SK-N-SH (cell line): Measurements from ENCODE around the gene FAM204A. TPM values are rescaled to one million over a fixed set of nuclear protein-coding genes. Genes with fewer than 3 reads are reported as not detected.

Source experiments
- CTCF ChIA-PET: fragments of 300-600, 350-600 bp; formaldehyde crosslinking; extraction: SDS; loops from one replicate; lab custom pipeline; 2021; lab: Yijun Ruan, JAX
- POLR2A ChIA-PET: fragments of 350-600 bp; sonication (Branson Sonifier 250); formaldehyde crosslinking; extraction: SDS; loops from one replicate; lab custom pipeline; 2020; ENCODE audit warnings: antibody characterized with exemption, inconsistent platforms; lab: Yijun Ruan, JAX
- DNase-seq: peaks from one replicate; pipeline ENCODE4 v3.0.0; 2012
- H2AFZ ChIP-seq: fragments of 200-600 bp; sonication (generic); 2 replicates; pipeline ENCODE4 v1.8.1; 2016; ENCODE audit warnings: antibody characterized with exemption, mild to moderate bottlenecking, low read depth
- H3F3A ChIP-seq: fragments of 200-600 bp; sonication (generic); replicated peaks from 2 replicates; pipeline ENCODE3; 2016; ENCODE audit warnings: antibody characterized with exemption, mild to moderate bottlenecking; ENCODE audit not compliant: insufficient read depth
- H3K27ac ChIP-seq, 2 experiments: fragments of 200-500 bp in 1 of 2; fragments of 200-600 bp in 1 of 2; sonication (Bioruptor generic) in 1 of 2; sonication (generic), shearing (Covaris generic) in 1 of 2; 2 replicates each; pipeline versions ENCODE4 v1.5.1 to v1.6.1; 2014 to 2016; ENCODE audit warnings: low read depth in 2 of 2, inconsistent platforms in 1 of 2, low read length in 1 of 2, mild to moderate bottlenecking in 1 of 2, mixed read lengths in 1 of 2
- H3K27me3 ChIP-seq: fragments of 200-600 bp; sonication (generic), shearing (Covaris generic); 2 replicates; pipeline ENCODE4 v1.6.1; 2016; ENCODE audit warnings: mixed run types; ENCODE audit not compliant: insufficient read depth
- H3K36me3 ChIP-seq, 2 experiments: fragments of 200-500 bp in 1 of 2; fragments of 200-600 bp in 1 of 2; sonication (Bioruptor generic) in 1 of 2; sonication (generic) in 1 of 2; replicated peaks in 1 of 2; 2 replicates each; pipeline versions ENCODE3 to v1.5.1; 2014 to 2016; ENCODE audit warnings: low read length in 1 of 2, mild to moderate bottlenecking in 1 of 2; ENCODE audit not compliant: insufficient read depth in 2 of 2, control insufficient read depth in 1 of 2
- H3K4me1 ChIP-seq, 2 experiments: fragments of 200-500 bp in 1 of 2; fragments of 200-600 bp in 1 of 2; sonication (Bioruptor generic) in 1 of 2; sonication (generic), shearing (Covaris generic) in 1 of 2; 2 replicates each; pipeline versions ENCODE4 v1.5.1 to v1.6.1; 2014 to 2016; ENCODE audit warnings: low read depth in 1 of 2, low read length in 1 of 2, mixed run types in 1 of 2; ENCODE audit not compliant: insufficient read depth in 2 of 2, control insufficient read depth in 1 of 2
- H3K4me2 ChIP-seq: fragments of 200-600 bp; sonication (generic), shearing (Covaris generic); 2 replicates; pipeline ENCODE4 v1.6.1; 2017; ENCODE audit warnings: mixed run types
- H3K4me3 ChIP-seq, 2 experiments: fragments of 200-500 bp in 1 of 2; fragments of 200-600 bp in 1 of 2; sonication (Bioruptor generic) in 1 of 2; sonication (generic), shearing (Covaris generic) in 1 of 2; 2 replicates each; pipeline versions ENCODE4 v1.5.1 to v1.8.1; 2014 to 2016; ENCODE audit warnings: low read depth in 2 of 2, inconsistent platforms in 1 of 2, low read length in 1 of 2, mild to moderate bottlenecking in 1 of 2, mixed read lengths in 1 of 2, moderate library complexity in 1 of 2
- H3K79me2 ChIP-seq: fragments of 200-600 bp; sonication (generic); 2 replicates; pipeline ENCODE4 v1.8.1; 2017; ENCODE audit warnings: mild to moderate bottlenecking; ENCODE audit not compliant: insufficient read depth
- H3K9ac ChIP-seq: fragments of 200-600 bp; sonication (generic); 2 replicates; pipeline ENCODE4 v1.6.1; 2017; ENCODE audit warnings: mixed run types
- H3K9me2 ChIP-seq: fragments of 200-600 bp; sonication (generic); 2 replicates; pipeline ENCODE4 v1.6.1; 2017; ENCODE audit warnings: mixed run types
- H3K9me3 ChIP-seq: fragments of 200-600 bp; sonication (generic); 2 replicates; pipeline ENCODE4 v1.6.1; 2017; ENCODE audit warnings: mixed run types, mild to moderate bottlenecking, moderate library complexity
- H4K20me1 ChIP-seq: fragments of 200-600 bp; sonication (generic); 2 replicates; pipeline ENCODE4 v1.6.1; 2017; ENCODE audit warnings: mild to moderate bottlenecking, mixed run types; ENCODE audit not compliant: insufficient read depth
- CHD2 ChIP-seq: fragments of 150-350 bp; IDR thresholded peaks from 2 replicates; pipeline ENCODE4 v1.6.1; 2018; ENCODE audit warnings: low read length; ENCODE audit not compliant: partially characterized antibody
- CTCF ChIP-seq: fragments of 200-600 bp; sonication (generic); IDR thresholded peaks from 2 replicates; pipeline ENCODE4 v1.6.1; 2017; ENCODE audit warnings: antibody characterized with exemption, mild to moderate bottlenecking, moderate library complexity
- FOSL2 ChIP-seq: IDR thresholded peaks from 2 replicates; pipeline ENCODE4 v1.4.0; 2012; ENCODE audit warnings: low read depth, mild to moderate bottlenecking, moderate library complexity, borderline replicate concordance
- GATA2 ChIP-seq: sonication (generic); formaldehyde crosslinking; IDR thresholded peaks from 2 replicates; pipeline ENCODE4 v1.5.0; 2020; ENCODE audit warnings: mild to moderate bottlenecking, missing genetic modification reagents
- IRF3 ChIP-seq: fragments of 150-350 bp; IDR thresholded peaks from 2 replicates; pipeline ENCODE4 v1.6.1; 2016; ENCODE audit warnings: mild to moderate bottlenecking, low read depth, low read length
- NFIC ChIP-seq: IDR thresholded peaks from 2 replicates; pipeline ENCODE4 v1.4.0; 2012; ENCODE audit warnings: borderline replicate concordance
- PBX3 ChIP-seq: IDR thresholded peaks from 2 replicates; pipeline ENCODE4; 2012
- POLR2AphosphoS5 ChIP-seq: IDR thresholded peaks from 2 replicates; pipeline ENCODE4 v1.6.1; 2012; ENCODE audit warnings: low read depth, low read length
- RAD21 ChIP-seq: IDR thresholded peaks from 2 replicates; pipeline ENCODE4 v1.6.1; 2012; ENCODE audit warnings: mild to moderate bottlenecking, low read length
- RCOR1 ChIP-seq: fragments of 150-350 bp; IDR thresholded peaks from 2 replicates; pipeline ENCODE4 v1.6.1; 2017; ENCODE audit warnings: antibody characterized with exemption, low read length
- REST ChIP-seq: IDR thresholded peaks from 2 replicates; pipeline ENCODE4 v1.6.1; 2012; ENCODE audit warnings: mild to moderate bottlenecking, low read depth, low read length, moderate library complexity
- RFX5 ChIP-seq: IDR thresholded peaks from 2 replicates; pipeline ENCODE4 v1.6.1; 2012; ENCODE audit warnings: mild to moderate bottlenecking, improper control_type of control experiment, low read length
- SIN3A ChIP-seq: IDR thresholded peaks from 2 replicates; pipeline ENCODE4 v1.6.1; 2012; ENCODE audit warnings: low read depth, mild to moderate bottlenecking, low read length, moderate library complexity, borderline replicate concordance
- SMC3 ChIP-seq: IDR thresholded peaks from 2 replicates; pipeline ENCODE4 v1.6.1; 2012; ENCODE audit warnings: low read depth, low read length, improper control_type of control experiment
- TAF1 ChIP-seq: IDR thresholded peaks from 2 replicates; pipeline ENCODE4 v1.6.1; 2012; ENCODE audit warnings: low read depth, mild to moderate bottlenecking, low read length, moderate library complexity, borderline replicate concordance
- TCF12 ChIP-seq: IDR thresholded peaks from 2 replicates; pipeline ENCODE4 v1.4.0; 2012
- USF1 ChIP-seq: IDR thresholded peaks from 2 replicates; pipeline ENCODE4 v1.4.0; 2012; ENCODE audit warnings: low read depth, borderline replicate concordance
- USF2 ChIP-seq: fragments of 150-350 bp; IDR thresholded peaks from 2 replicates; pipeline ENCODE4 v1.6.1; 2017; ENCODE audit warnings: antibody characterized with exemption, low read length, low read depth, borderline replicate concordance
- WGBS: methylation state at CpG from one replicate; pipeline ENCODE4 v1.1.6; 2017; ENCODE audit warnings: low lambda C conversion rate; 5-methylcytosine and 5-hydroxymethylcytosine counted together
- polyA plus RNA-seq, 3 experiments: library from polyadenylated mRNA; depleted of rRNA; stranded (reverse); fragments of >200 nt; gene quantifications; 2 replicates each; pipeline ENCODE4 v1.2.3, GENCODE V29; 2012

FAM204A gene
- polyA plus RNA-seq, 1 of the 3 experiments (the other 2 are of a cell fraction) = 10.8 TPM

GRCh38 chr10:118308664-118309063 lies 33.5 kb downstream of the FAM204A start:
- Histone ChIP-seq H3K9ac (no peak overlapping the region), H2AFZ (no peak overlapping the region), H3K9me2 (no peaks in the 10 kb centered on the region), H3K79me2 (no peaks in the 10 kb centered on the region), H3K27me3 (no peaks in the 10 kb centered on the region), H3K27ac (no peak overlapping the region), H3K4me2 (no peak overlapping the region), H3K4me3 (no peak overlapping the region), H3K9me3 (no peaks in the 10 kb centered on the region), H4K20me1 (no peaks in the 10 kb centered on the region), H3F3A (no peaks in the 10 kb centered on the region), H3K4me1 (peaks cover 10 to 23% of the 10 kb centered on the region in 2 experiments), H3K36me3 (peaks cover 45 to 58% of the 10 kb centered on the region in 2 experiments)
- no peak for TF ChIP-seq TAF1
- TF ChIP-seq RAD21 = 0 out of 2 replicates have a peak, but pooled peaks have one; percentile 4
- DNase-seq = no peak
- WGBS = 91% methylated on average over 6 of the region's 6 CpGs
- ChIA-PET POLR2A (no interaction called here), CTCF (interaction anchor here (0.6 kb wide), 1 partner anchor 119 kb away, joined by 3 read pairs; no protein-coding TSS in a partner anchor)

GRCh38 chr10:118307859-118308258 lies 34.3 kb downstream of the FAM204A start:
- no peak overlapping the region for H2AFZ ChIP-seq
- H3K27me3 ChIP-seq = no peaks in the 10 kb centered on the region
- no peak overlapping the region for H3K4me2 ChIP-seq
- 58% methylated on average over 4 of the region's 4 CpGs for WGBS
- no peak overlapping the region for H3K9ac ChIP-seq
- ChIA-PET CTCF (interaction anchor here (0.6 to 3.0 kb wide), 2 partner anchors 13 to 120 kb away, joined by 3 to 16 read pairs; no protein-coding TSS in a partner anchor), POLR2A (no interaction called here)
- DNase-seq = no peak
- no peak overlapping the region for H3K27ac ChIP-seq
- H4K20me1 ChIP-seq = no peaks in the 10 kb centered on the region
- no peaks in the 10 kb centered on the region for H3K9me2 ChIP-seq
- H3K36me3 ChIP-seq = peaks cover 41 to 54% of the 10 kb centered on the region in 2 experiments
- H3F3A ChIP-seq = no peaks in the 10 kb centered on the region
- H3K4me1 ChIP-seq = peaks cover 10 to 23% of the 10 kb centered on the region in 2 experiments
- H3K79me2 ChIP-seq = no peaks in the 10 kb centered on the region
- H3K9me3 ChIP-seq = no peaks in the 10 kb centered on the region
- no peak overlapping the region for H3K4me3 ChIP-seq
- TF ChIP-seq PBX3 = no peak
- TF ChIP-seq RAD21 = no peak
- TF ChIP-seq NFIC = no peak
- TF ChIP-seq POLR2AphosphoS5 = no peak
- no peak for TF ChIP-seq RCOR1
- TF ChIP-seq IRF3 = no peak
- TF ChIP-seq TAF1 = no peak
- no peak for TF ChIP-seq GATA2
- no peak for TF ChIP-seq FOSL2
- TF ChIP-seq TCF12 = no peak
- TF ChIP-seq SMC3 = no peak
- no peak for TF ChIP-seq REST
- no peak for TF ChIP-seq RFX5
- no peak for TF ChIP-seq SIN3A
- TF ChIP-seq USF1 = no peak
- no peak for TF ChIP-seq CTCF
- TF ChIP-seq CHD2 = no peak
- no peak for TF ChIP-seq USF2
